HepG2 (cell line): ENCODE measurements around the gene RFX7. TPM values are rescaled to one million over a fixed set of nuclear protein-coding genes. Genes with fewer than 3 reads are reported as not detected.

Source experiments
- ARNT ChIP-seq: fragments of 450-650 bp; IDR thresholded peaks from 2 replicates; pipeline ENCODE4 v1.6.1; 2017
- GABPA ChIP-seq, 2 experiments: IDR thresholded peaks; 2 replicates each; pipeline ENCODE4 v1.6.1; 2011 to 2016; ENCODE audit warnings: low read depth in 2 of 2, low read length in 1 of 2, missing biosample characterization in 1 of 2, missing genetic modification characterization in 1 of 2
- KDM1A ChIP-seq: IDR thresholded peaks from 2 replicates; pipeline ENCODE4 v1.6.1; 2016; ENCODE audit warnings: missing compliant biosample characterization
- KLF6 ChIP-seq: IDR thresholded peaks from 2 replicates; pipeline ENCODE4 v1.8.0; 2016; ENCODE audit warnings: missing biosample characterization, missing genetic modification reagents
- NAIF1 ChIP-seq: sonication (generic); formaldehyde crosslinking; IDR thresholded peaks from 2 replicates; pipeline ENCODE4 v1.5.0; 2020; ENCODE audit warnings: mild to moderate bottlenecking, missing genetic modification reagents, borderline replicate concordance
- PAF1 ChIP-seq: IDR thresholded peaks from 2 replicates; pipeline ENCODE4 v1.6.1; 2016; ENCODE audit warnings: missing genetic modification reagents, missing compliant biosample characterization
- PHF20 ChIP-seq: sonication (generic); formaldehyde crosslinking; IDR thresholded peaks from 2 replicates; pipeline ENCODE4 v1.5.0; 2020; ENCODE audit warnings: mild to moderate bottlenecking, missing genetic modification reagents
- RNF2 ChIP-seq: fragments of 450-650 bp; conservative IDR thresholded peaks from 2 replicates; pipeline ENCODE4 v1.6.1; 2016; ENCODE audit warnings: low read depth
- SP140L ChIP-seq: sonication (generic); formaldehyde crosslinking; IDR thresholded peaks from 2 replicates; pipeline ENCODE4 v1.4.0; 2020; ENCODE audit warnings: missing genetic modification reagents, borderline replicate concordance
- TRIM22 ChIP-seq: fragments of 450-650 bp; IDR thresholded peaks from 2 replicates; pipeline ENCODE4 v1.6.1; 2017
- UBTF ChIP-seq: sonication (generic); formaldehyde crosslinking; IDR thresholded peaks from 2 replicates; pipeline ENCODE4 v1.4.0; 2020; ENCODE audit warnings: mild to moderate bottlenecking, missing genetic modification reagents
- ZBED4 ChIP-seq: sonication (generic); formaldehyde crosslinking; IDR thresholded peaks from 2 replicates; pipeline ENCODE4 v1.4.0; 2020; ENCODE audit warnings: missing genetic modification reagents, borderline replicate concordance
- ZBTB1 ChIP-seq: sonication (generic); formaldehyde crosslinking; IDR thresholded peaks from 2 replicates; pipeline ENCODE4 v1.4.0; 2020; ENCODE audit warnings: missing genetic modification reagents, borderline replicate concordance
- ZBTB20 ChIP-seq: sonication (generic); formaldehyde crosslinking; IDR thresholded peaks from 2 replicates; pipeline ENCODE4 v1.8.1; 2023; ENCODE audit warnings: missing genetic modification reagents, low read depth, mild to moderate bottlenecking, borderline replicate concordance
- ZBTB7A ChIP-seq: sonication (generic); formaldehyde crosslinking; IDR thresholded peaks from 2 replicates; pipeline ENCODE4 v1.8.0; 2022; ENCODE audit warnings: mild to moderate bottlenecking, missing genetic modification reagents
- ZNF207 ChIP-seq: fragments of 450-650 bp; IDR thresholded peaks from 2 replicates; pipeline ENCODE4 v1.6.1; 2016; ENCODE audit warnings: antibody characterized with exemption, borderline replicate concordance
- ZNF597 ChIP-seq: sonication (generic); formaldehyde crosslinking; IDR thresholded peaks from 2 replicates; pipeline ENCODE4 v1.5.0; 2020; ENCODE audit warnings: missing genetic modification reagents
- ZSCAN12 ChIP-seq: sonication (generic); formaldehyde crosslinking; IDR thresholded peaks from 2 replicates; pipeline ENCODE4 v1.9.0; 2021; ENCODE audit warnings: mild to moderate bottlenecking, missing genetic modification reagents
- polyA plus RNA-seq, 8 experiments: library from polyadenylated mRNA; depleted of rRNA in 3 of 8; stranded (reverse) in 7 of 8; unstranded in 1 of 8; fragments of >200 nt; fragmentation: Illumina TruSeq in 4 of 8; extraction: Trizol in 4 of 8; gene quantifications; 2 replicates each; pipeline versions ENCODE4 v1.2.1 to v1.2.3, GENCODE V29; 2011 to 2016; ENCODE audit warnings: low read depth in 4 of 8, missing spikeins in 1 of 8, mixed read lengths in 1 of 8; ENCODE audit not compliant: insufficient read depth in 1 of 8
- total RNA-seq, 5 experiments: library from RNA; depleted of rRNA; stranded (reverse); fragments of >200 nt; fragmentation: Illumina TruSeq; extraction: Trizol; gene quantifications; 2 replicates each; pipeline ENCODE4 v1.2.3, GENCODE V29; 2016; ENCODE audit warnings: low read depth in 1 of 5

Gene RFX7
- total and polyA plus RNA-seq, 2 of the 13 experiments (the other 11 are each of a cell fraction or from before 2014, with no cell fraction given): 8.5 to 10.4 TPM

- TF ChIP-seq ZBED4 (CRISPR knock-in tag): 0 out of 2 replicates have a peak, but pooled peaks have one; percentile 33
- TF ChIP-seq ZBTB20: no peak
- no peak for TF ChIP-seq ARNT
- TF ChIP-seq ZBTB1 (CRISPR knock-in tag): no peak
- TF ChIP-seq GABPA (IDR thresholded peaks at IDR 0.05; ENCODE audit: low read depth, low read length): 0 out of 2 replicates have a peak, but pooled peaks have one; percentile 12
- peak; percentile 75 for TF ChIP-seq GABPA (CRISPR knock-in tag; IDR thresholded peaks at IDR 0.05; ENCODE audit: low read depth)
- TF ChIP-seq PAF1 (CRISPR knock-in tag): no peak
- TF ChIP-seq SP140L: no peak
- no peak for TF ChIP-seq ZNF207
- TF ChIP-seq PHF20 (CRISPR knock-in tag): peak; percentile 64
- TF ChIP-seq ZSCAN12: no peak
- no peak for TF ChIP-seq NAIF1
- no peak for TF ChIP-seq ZBTB7A (CRISPR knock-in tag)
- TF ChIP-seq KLF6: peak; percentile 68; the same call in 1 of the 2 replicates
- TF ChIP-seq TRIM22: no peak
- no peak for TF ChIP-seq ZNF597 (CRISPR knock-in tag)
- no peak for TF ChIP-seq KDM1A (CRISPR knock-in tag)
- peak; percentile 66; the same call in 1 of the 2 replicates for TF ChIP-seq UBTF
- no peak for TF ChIP-seq RNF2
Observed at GRCh38 chr15:56245871-56246814, 2.5 kb upstream of the RFX7 start (continued).
